NCI-H526 (cell line): ENCODE data around the gene ACOX3.
"Not testable (repeated sequence)": the region's sequence is repeated elsewhere in the genome, so short reads cannot be mapped to it uniquely, and the experiment has no call there.

Experiments
- DNase-seq, 2 experiments: peaks; one replicate each; lab custom pipeline; 2025; lab: John Stamatoyannopoulos, UW

The ACOX3 gene

DNA sequence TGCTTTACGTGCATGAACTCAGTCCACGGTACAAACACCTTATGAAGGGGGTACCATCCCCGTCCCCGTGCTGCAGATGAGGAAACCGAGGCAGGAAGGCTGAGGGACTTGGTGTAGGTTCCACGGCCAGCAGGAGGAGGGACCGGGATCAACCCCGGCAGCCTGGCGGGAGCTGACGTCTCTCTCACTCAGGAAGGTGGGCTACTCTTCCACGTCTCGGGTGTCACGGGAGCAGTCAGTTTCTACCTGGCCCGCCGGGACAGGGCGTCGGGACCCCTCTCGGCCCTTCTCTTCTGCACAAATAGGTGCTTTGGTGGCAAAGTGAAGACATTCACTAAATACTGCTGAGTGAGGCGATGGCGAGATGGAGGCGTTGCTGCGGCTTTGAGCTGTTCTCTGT, 53.3 kb downstream of the ACOX3 start:
- DNase-seq, result no peak

DNA sequence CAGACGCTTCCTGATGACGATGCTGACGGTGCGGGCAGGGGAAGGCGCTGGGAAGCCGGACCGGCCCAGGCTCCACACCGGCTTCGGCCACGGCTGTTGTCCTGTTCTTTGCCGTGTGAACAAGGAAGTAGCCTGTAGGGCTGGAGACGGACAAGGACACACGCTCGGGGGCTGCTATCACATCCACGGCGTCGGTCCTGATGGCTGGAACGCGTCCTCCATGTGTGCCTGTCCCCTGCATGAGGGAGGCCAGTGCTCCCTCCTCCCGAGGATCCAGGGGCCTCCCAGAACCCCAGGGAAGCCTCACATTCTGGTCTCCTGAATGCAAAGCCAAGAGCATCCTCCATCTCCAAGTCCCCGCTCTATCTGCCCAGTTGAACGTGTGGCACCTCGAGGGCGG, 53.8 kb downstream of the ACOX3 start:
- no peak for DNase-seq

DNA sequence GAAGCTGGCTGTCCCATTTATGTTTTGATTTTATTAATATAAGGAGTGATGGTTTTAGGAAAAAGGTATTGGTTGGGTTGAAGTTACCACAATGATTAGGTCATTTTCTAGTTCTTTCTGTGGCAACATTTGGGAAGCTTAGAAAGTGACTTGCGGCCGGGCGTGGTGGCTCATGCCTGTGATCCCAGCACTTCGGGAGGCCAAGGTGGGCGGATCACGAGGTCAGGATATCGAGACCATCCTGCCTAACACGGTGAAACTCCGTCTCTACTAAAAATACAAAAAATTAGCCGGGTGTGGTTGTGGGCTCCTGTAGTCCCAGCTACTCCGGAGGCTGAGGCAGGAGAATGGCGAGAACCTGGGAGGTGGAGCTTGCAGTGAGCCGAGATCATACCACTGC, 54.4 kb downstream of the ACOX3 start:
- DNase-seq, result not testable (repeated sequence)

DNA sequence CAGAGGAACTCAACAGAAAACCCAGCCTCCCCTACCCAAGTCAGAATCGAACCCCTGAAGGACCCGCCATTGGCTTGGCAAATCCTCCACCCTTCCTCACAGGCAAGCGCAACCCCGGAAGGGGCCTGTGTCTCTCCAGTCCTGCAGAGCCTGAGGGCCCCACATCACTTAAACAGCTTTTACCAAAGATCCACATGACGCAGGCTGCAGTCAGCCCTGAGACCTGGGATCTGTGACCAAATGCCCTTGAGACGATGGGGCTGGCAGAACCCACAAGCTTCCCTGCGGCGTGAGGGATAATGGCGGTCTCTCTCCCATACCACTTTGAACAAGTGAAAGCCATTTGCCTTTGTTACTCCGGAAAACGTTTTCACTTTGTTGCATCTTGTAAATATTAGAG, 54.9 kb downstream of the ACOX3 start:
- no peak for DNase-seq

DNA sequence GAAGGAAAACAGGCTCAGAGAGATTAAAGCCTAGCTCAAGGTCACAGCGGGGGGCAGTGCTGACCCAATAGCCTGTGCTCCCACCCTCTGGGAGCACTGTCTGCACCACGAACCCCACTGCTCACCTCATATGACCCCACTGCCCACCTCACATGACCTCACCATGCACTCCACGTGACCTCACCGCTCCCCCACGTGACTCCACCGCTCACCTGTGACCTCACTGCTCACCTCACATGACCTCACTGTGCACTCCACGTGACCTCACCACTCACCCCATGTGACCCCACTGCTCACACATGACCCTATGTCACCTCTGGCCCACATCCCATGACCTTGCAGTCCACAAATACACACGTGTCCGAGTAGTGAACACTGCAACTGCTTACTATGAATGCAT, 55.4 kb downstream of the ACOX3 start:
- no peak for DNase-seq

DNA sequence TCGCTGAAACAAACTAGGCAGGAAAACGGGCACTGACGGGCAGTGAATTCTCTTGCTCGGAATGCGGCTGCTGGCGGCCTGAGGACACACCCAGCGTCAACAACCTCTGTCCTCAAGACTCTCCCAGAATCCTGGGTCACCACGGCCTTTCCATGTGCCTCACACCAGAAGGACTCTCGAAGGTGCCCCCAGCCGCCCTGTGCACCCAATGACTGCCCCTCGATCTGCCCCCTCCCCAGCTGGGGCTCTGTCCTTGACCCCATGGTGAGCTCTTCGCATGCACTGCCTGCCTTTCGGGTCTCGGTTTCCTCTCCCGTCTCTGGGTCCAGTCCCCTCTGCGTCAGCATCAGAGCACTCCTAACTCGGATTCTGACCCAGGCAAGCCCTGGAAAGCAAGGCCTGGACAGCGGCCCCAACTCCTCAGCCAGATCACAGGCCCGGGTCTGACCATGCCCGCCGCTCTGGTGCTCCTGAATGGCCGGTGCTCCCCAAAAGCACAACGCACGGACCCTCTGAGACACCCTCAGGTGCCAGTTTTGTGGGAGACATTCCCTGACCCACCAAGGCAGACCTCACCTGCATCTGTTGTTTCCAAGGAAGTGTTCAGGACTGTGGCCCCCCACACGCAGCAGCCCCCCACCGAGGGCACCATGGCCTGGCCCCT, 56.0 kb downstream of the ACOX3 start:
- no peak for DNase-seq

DNA sequence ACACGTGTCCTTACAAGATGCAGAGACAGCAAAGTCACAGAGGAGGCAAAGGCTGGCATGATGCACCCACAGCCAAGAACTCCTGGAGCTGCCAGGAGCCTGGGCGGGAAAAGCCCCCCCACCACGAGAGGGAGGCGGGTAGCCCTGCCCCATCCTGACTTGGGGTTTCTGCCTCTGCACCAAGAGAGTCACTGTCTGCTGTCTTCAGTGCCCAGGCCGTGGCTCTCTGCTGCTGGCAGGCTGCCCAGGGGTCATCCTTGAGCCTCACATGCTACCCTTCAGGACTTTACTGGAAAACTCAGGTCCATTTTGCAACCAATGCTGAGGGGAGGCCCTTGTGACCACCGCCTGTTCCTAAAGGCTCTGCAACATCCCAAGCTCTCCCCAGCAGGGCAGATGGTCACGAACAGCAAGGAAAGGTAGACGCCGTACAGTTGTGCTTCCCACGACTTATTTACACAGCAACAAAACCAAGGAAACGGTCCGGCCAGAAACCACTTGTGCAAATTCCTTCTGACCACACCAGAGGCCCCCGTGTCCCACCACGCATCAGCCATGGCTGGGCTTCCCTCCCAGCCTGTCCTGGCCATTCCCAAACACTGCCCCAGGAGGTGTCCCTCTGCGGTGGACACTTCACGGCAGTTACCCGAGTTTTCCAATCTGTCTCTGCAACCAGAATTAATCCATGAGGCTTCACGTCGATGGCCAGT, 56.9 kb downstream of the ACOX3 start:
- no peak for DNase-seq

DNA sequence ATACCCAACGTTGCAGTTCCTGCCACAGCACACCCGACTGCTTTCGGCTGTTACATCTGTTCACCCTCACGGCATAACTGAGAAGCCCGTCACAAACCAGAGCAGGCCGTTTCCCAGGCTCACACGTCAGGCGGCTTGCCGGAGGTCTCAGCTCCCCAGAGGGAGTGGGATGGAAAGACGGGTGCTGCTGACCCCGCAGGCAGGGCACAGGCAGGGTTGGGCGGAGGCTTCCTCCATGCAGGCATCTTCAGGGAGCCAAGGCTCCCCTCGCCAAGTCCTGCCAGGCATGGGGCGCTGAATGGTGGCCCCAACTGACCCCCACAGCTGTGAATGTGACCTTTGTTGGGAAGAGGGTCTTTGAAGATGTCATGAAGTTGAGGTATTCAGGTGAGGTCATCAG, 57.5 kb downstream of the ACOX3 start:
- no peak for DNase-seq

DNA sequence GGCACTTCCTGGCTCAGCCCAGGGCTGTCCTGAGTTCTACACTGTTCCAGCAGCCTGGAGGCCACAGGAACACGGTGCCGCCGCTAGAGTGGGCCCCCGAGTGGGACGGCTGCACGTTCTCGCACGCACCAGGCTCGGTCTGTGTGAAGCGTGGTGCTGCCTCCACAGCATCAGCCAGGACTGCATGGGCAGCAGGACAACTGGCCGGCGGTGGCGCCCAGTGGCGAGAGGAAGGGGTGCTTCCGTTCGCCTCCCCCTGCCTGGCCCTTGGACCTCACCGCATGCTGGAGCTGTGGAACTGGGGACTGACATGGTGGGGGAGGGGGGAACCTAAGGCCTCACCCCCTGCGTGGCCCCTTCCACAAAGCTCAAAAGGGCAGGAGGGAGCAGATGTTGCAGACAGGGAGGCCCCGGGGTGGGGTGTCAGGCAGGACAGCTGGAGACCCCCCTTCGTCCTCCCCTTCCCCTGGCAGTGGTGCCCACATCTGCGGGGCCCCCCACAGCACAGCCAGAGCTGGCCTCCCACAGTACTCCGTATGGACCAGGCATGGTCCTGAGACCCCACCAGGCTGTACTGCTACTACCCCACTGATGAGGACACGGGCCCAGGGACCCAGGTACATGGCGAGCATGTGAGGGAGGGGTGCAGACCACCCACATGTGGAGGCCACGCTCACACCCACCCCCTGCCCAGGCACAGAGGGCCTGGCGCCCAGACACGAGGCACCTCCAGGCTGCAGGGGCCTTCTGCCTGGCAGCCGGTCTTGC, 58.5 kb downstream of the ACOX3 start:
- DNase-seq, result no peak

DNA sequence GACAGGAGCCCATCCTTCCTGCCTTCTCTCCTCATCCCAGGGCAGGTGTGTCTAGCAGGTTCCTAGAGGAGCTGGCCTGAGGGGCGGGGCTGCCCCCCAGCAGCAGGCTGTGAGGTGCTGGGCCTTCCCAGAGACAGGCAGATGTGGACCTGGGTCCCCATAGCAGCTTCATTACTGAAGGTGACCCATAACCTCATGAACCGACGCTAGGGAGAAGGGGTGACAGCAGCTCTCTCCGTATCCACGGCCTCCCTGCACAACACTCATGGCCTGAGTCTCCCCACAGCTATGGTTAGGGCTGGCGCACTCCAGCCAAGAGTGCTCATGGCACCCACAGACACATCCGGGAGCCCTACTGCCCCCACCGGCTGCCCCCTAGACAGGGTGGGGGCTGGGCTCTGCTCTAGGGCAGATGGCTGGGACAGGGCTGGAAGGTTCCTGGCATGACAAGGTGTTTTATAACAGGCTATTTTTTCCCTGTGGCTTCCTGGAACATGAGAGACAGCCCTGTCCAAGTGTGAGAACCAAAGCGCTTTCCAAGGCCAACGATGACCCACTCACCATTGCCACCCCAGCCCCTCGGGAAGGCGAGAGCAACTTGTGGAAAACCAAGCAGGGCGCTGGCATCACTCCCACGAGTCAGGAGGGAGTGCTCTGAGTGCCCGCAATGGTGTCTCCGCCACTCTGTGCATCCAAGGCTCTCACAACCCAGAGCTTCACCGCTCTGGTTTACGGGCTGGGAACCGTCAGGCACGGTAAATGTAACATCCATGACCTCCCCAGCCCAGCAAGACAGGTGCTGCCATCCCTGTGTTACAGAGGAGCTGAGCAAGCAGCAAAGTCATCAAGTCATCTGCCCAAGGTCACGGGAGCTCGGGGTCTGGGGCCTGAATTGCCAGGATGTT, 59.8 kb downstream of the ACOX3 start:
- no peak for DNase-seq

DNA sequence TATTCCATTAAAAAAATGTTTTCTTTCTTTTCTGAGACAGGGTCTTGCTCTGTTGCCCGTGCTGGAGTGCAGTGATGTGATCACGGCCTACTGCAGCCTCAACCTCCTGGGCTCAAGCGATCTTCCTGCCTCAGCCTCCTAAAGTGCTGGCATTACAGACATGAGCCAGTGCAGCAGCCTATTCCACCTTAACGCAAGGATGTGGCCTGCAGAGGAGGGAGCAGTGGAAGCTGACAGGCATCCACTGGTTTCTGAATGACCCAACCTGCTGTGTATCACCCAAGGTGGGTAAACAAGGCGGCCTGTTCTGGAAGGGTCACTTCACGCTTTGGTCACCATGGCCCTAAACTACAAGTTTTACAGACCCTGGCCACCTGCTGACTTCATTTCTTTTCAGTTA, 60.8 kb downstream of the ACOX3 start:
- DNase-seq, result no peak

DNA sequence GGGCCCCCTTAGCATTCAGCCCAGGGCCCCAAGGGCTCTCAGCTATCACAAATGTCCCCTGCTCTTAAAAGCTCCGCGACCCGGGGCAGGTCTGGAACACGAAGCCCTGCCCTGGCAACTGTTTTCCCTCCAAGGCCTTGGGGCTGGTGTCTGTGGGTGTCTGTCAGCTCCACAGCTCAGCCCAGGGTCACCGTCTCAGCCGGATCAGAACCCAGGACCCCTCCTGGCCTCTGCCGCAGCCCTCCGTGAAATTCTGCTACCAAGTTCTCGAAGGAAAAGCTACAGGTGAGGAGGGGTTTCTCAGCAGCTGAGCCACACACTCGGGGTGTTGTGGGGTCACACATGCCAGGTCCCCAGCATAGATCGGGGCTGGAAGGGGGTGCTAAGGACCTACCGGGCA, 61.2 kb downstream of the ACOX3 start:
- DNase-seq, result no peak

DNA sequence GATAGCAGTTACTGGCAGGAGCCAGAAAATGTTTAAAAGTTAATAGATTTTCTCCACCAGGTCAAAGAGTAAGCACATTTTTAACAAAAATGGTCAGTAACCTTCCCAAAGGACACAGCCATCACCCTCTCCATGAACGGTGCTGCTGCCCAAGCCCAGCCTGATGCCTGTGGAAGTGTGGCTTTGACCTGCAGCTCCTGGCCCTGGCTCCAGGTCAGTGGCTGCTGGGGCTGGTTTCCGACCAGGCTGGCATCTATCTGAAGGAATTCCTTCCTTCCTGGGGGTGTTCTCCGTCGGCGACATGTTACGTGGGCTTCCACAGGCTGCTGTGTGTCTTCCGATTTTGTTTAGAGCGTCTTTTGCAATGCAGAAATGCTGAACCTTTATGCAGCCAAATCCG, 61.7 kb downstream of the ACOX3 start:
- DNase-seq, result no peak

DNA sequence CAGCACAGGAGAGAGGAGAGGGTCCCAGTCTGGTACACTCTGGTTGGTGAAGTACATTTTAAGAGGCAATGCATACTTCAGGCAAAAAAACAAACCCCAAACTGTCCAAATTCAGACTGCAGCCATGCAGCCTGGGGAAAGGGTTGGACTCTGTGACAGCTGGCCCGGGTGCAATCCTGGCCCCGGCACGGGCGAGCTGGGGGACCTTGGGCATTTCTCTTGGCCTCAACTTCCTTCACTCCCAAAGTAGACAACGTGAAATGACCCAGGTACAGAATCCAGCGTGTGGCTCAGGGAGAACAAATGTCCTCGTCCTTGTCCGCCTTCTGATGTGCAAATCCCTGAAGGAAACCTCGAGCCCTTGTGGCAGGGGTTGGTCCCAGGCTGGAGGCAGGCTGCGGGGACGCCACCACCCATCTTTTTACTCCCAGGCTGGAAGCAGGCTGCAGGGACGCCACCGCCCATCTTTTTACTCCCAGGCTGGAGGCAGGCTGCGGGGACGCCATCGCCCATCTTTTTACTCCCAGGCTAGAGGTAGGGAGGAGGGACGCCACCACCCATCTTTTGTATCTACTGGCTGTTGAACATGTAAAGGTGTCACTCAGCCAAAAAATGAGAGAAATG, 62.3 kb downstream of the ACOX3 start:
- DNase-seq, result no peak

DNA sequence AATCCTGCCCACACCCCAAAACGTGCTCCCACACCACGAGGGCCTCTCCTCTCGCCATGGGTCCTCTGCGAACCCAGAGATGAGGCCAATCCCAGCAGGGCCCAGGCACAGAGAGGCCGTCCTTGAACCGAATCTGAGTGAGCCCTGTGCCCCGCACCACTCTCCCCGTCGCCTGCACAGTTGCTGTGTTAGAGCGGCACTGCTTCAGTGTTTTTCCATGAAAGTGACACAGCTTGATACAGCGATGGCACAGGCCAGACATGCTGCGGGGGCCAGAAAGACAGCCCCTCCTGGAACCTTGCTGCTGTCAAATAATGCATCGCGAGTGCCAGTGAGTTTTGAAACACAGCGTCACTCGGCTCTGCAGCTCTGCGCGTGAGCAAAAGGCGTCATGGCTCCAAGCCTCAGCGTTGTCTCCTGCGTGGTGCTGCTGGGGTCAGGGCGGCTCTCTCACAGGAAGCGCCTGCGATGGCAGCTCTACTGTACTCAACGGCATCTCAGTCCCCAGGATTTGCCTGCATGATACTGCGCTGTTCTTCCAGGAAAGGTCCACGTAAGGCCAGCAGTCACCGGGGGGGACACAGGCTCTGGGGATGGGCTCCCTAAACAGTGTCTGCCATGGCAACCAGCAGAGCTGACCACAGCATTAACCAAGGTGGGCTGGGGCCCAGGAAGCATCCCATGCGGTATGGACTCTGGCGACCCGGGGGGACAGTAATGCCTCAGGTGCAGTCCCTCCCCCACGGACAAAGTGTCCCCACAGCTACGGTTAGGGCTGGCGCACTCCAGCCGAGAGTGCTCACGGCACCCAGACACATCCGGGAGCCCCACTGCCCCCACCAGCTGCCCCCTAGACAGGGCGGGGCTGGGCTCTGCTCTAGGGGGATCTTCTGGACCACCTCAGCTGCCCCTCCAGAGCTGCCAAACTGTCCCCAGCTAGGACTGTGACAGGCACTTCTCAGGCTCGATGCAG, 63.1 kb downstream of the ACOX3 start:
- no peak for DNase-seq

DNA sequence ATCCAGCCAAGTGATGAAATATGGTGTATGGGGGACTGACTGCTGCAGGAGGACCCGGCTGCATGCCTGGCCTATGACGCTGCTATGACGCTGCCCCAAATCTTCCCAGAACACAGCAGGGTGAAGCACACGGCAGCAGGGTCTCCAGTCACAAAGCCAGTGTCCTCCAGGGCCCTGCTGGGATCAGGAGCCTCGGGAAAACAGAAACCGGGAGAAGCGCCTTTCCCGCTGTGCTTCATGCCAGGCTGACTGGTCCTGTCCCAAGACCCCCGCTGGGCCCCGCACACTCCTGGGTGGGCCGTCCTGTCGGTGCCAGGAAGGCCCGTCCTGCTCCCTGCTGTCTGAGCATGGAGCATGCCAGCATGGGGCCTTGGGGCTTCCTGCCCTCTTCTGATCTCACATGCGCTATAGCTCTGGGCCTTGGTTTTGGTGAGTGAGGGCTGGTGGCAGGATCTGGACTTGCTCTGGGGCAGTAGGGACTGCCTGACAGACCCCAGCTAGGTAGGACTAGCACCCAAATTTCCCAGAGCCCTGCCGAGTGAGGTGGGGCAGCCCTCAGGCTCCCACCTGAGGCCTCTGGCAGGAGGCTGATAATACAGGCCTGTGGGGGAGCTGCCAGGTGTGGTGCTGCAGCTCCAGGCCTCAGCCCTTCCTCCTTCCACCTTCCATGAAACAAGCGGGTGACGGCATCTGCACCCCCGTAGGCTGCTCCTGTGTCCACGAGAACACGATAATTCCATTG, 64.0 kb downstream of the ACOX3 start:
- no peak for DNase-seq

DNA sequence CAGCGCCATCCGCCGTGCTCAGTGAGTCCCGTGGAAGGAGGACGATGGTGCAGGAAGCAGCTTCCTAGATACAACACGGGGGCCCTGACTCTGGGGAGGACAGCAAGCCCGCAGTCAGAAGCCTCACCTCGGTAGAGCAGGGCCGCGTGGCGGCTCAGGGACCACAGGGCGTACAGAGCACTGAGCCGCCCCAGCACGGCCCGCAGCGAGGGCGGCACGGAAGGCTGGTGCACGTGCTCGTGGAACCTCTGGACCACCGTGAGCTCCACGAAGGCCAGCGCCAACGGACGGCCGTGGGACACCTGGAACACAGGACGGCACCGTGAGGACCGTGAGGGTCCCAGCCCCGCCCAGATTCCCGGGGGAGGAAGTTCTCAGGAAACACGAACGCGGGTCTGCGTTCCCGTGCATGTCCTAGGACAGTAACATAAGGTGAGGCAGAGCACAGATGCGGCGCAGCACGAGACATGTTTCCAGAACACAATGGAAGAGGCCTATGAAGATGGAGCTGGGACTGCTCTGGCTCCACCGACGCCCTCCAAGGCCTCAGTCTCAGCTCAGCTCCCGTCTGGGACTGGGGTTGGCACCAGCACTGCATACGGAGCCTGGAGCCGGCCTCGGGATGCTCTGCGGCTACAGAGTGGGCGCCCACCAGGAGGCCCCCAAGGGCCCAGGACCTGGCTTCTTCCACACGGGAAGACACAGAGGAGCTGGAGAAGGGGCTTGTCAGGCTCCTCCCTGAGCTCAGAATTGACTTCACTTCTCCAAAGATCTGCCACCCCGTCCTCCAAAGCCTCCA, 65.5 kb downstream of the ACOX3 start:
- no peak for DNase-seq

DNA sequence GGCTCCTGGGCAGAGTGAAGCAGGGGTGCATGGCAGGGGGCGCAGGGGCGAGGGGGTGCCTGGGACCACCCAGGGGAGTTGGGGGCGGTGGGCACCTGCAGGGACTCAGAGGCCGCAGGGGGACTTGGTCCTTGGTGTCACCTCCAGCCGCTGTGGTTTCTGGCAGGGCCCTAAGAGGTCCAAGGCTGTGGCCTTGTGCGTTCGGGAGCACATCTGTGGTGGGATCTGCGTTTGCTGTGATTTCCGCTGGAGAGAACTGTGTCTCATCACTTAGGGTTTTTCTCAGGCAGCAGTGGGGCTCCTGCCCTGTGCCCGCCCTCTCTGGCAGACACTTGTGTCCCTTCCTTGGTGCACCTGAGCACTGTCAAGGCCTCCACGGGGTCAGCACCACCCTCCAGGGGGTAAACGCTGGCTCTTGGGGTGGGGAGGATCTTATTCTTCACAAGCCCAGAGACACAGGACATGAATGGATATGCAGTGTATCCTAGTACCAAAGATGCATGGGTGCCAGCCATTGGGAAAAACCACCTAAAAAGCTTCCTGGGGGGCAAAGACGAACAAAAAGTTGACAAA, 66.5 kb downstream of the ACOX3 start:
- no peak for DNase-seq
